ENCODE results near the gene IFT122.

- TF ChIP-seq CTCF (IDR thresholded peaks at IDR 0.05) (no peak), POLR2A (IDR thresholded peaks at IDR 0.05) (no peak)
These were observed 62.8 kb downstream of the IFT122 start for GRCh38 chr3:129502641-129503408.

All from right lobe of liver (tissue), 4 donors.